ENCODE data around the gene ASCL2. TPM values are rescaled to one million over a fixed set of nuclear protein-coding genes. Genes with fewer than 3 reads are reported as not detected.
"Not testable (repeated sequence)": the region's sequence is repeated elsewhere in the genome, so short reads cannot be mapped to it uniquely, and the experiment has no call there.

Gene ASCL2
- total RNA-seq, 1 experiment from 2014 or later = not detected

- DNase-seq = no peak
- Histone ChIP-seq H3K27ac (ENCODE audit: low read length) (no peak overlapping the region), H3K4me3 (ENCODE audit: low read length) (no peak overlapping the region), H3K4me1 (ENCODE audit: low read length) (no peaks in the 10 kb centered on the region), H3K4me2 (ENCODE audit: low read depth, low read length, poor library complexity, severe bottlenecking) (no peak overlapping the region), H4K20me1 (ENCODE audit: insufficient read depth, low read depth, low read length) (no peaks in the 10 kb centered on the region), H3K9me3 (ENCODE audit: low read length) (no peaks in the 10 kb centered on the region), H2AFZ (ENCODE audit: low read length) (no peak overlapping the region), H3K9ac (ENCODE audit: low read length) (no peak overlapping the region), H3K27me3 (ENCODE audit: low read length) (no peaks in the 10 kb centered on the region), H3K36me3 (ENCODE audit: insufficient read depth, low read length) (no peaks in the 10 kb centered on the region), H3K79me2 (ENCODE audit: low read length) (no peaks in the 10 kb centered on the region), H3K9me2 (replicated peaks; ENCODE audit: insufficient read depth, low read length) (no peaks in the 10 kb centered on the region)
These were observed 24.5 kb upstream of the ASCL2 start for GRCh38 chr11:2294926-2295290.

- no peaks in the 10 kb centered on the region for H3K27me3 ChIP-seq (ENCODE audit: low read length)
- H3K4me3 ChIP-seq (ENCODE audit: low read length) = no peak overlapping the region
- H3K9me2 ChIP-seq (replicated peaks; ENCODE audit: insufficient read depth, low read length) = no peaks in the 10 kb centered on the region
- no peaks in the 10 kb centered on the region for H3K9me3 ChIP-seq (ENCODE audit: low read length)
- DNase-seq = no peak
- no peak overlapping the region for H3K4me2 ChIP-seq (ENCODE audit: low read depth, low read length, poor library complexity, severe bottlenecking)
- H2AFZ ChIP-seq (ENCODE audit: low read length) = no peak overlapping the region
- H3K4me1 ChIP-seq (ENCODE audit: low read length) = no peaks in the 10 kb centered on the region
- H3K36me3 ChIP-seq (ENCODE audit: insufficient read depth, low read length) = no peaks in the 10 kb centered on the region
- H3K27ac ChIP-seq (ENCODE audit: low read length) = no peak overlapping the region
- no peaks in the 10 kb centered on the region for H3K79me2 ChIP-seq (ENCODE audit: low read length)
- H3K9ac ChIP-seq (ENCODE audit: low read length) = no peak overlapping the region
- H4K20me1 ChIP-seq (ENCODE audit: insufficient read depth, low read depth, low read length) = no peaks in the 10 kb centered on the region
These were observed 23.9 kb upstream of the ASCL2 start for GRCh38 chr11:2293984-2294925.

- no peaks in the 10 kb centered on the region for H4K20me1 ChIP-seq (ENCODE audit: insufficient read depth, low read depth, low read length)
- H3K9me2 ChIP-seq (replicated peaks; ENCODE audit: insufficient read depth, low read length) = no peaks in the 10 kb centered on the region
- no peaks in the 10 kb centered on the region for H3K36me3 ChIP-seq (ENCODE audit: insufficient read depth, low read length)
- no peak overlapping the region for H3K4me3 ChIP-seq (ENCODE audit: low read length)
- no peaks in the 10 kb centered on the region for H3K79me2 ChIP-seq (ENCODE audit: low read length)
- H3K27me3 ChIP-seq (ENCODE audit: low read length) = no peaks in the 10 kb centered on the region
- H3K4me2 ChIP-seq (ENCODE audit: low read depth, low read length, poor library complexity, severe bottlenecking) = no peak overlapping the region
- no peak for DNase-seq
- no peaks in the 10 kb centered on the region for H3K9me3 ChIP-seq (ENCODE audit: low read length)
- H3K9ac ChIP-seq (ENCODE audit: low read length) = no peak overlapping the region
- no peak overlapping the region for H2AFZ ChIP-seq (ENCODE audit: low read length)
- no peaks in the 10 kb centered on the region for H3K4me1 ChIP-seq (ENCODE audit: low read length)
- H3K27ac ChIP-seq (ENCODE audit: low read length) = no peak overlapping the region
These were observed 23.2 kb upstream of the ASCL2 start for GRCh38 chr11:2293531-2293971.

- no peaks in the 10 kb centered on the region for H3K36me3 ChIP-seq (ENCODE audit: insufficient read depth, low read length)
- no peaks in the 10 kb centered on the region for H3K9me3 ChIP-seq (ENCODE audit: low read length)
- no peaks in the 10 kb centered on the region for H3K4me1 ChIP-seq (ENCODE audit: low read length)
- H3K4me2 ChIP-seq (ENCODE audit: low read depth, low read length, poor library complexity, severe bottlenecking) = no peak overlapping the region
- H3K79me2 ChIP-seq (ENCODE audit: low read length) = no peaks in the 10 kb centered on the region
- no peak for DNase-seq
- H3K9ac ChIP-seq (ENCODE audit: low read length) = no peak overlapping the region
- H3K27ac ChIP-seq (ENCODE audit: low read length) = no peak overlapping the region
- H3K9me2 ChIP-seq (replicated peaks; ENCODE audit: insufficient read depth, low read length) = no peaks in the 10 kb centered on the region
- no peak overlapping the region for H2AFZ ChIP-seq (ENCODE audit: low read length)
- H3K27me3 ChIP-seq (ENCODE audit: low read length) = no peaks in the 10 kb centered on the region
- H3K4me3 ChIP-seq (ENCODE audit: low read length) = no peak overlapping the region
- H4K20me1 ChIP-seq (ENCODE audit: insufficient read depth, low read depth, low read length) = no peaks in the 10 kb centered on the region
These were observed 20.0 kb upstream of the ASCL2 start for GRCh38 chr11:2290351-2290841.

GRCh38 chr11:2289859-2290258 is 19.5 kb upstream of the ASCL2 start:
- DNase-seq = no peak
- no peaks in the 10 kb centered on the region for H3K9me2 ChIP-seq (replicated peaks; ENCODE audit: insufficient read depth, low read length)
- no peak overlapping the region for H2AFZ ChIP-seq (ENCODE audit: low read length)
- H3K4me2 ChIP-seq (ENCODE audit: low read depth, low read length, poor library complexity, severe bottlenecking) = no peak overlapping the region
- no peak overlapping the region for H3K9ac ChIP-seq (ENCODE audit: low read length)
- no peak overlapping the region for H3K27ac ChIP-seq (ENCODE audit: low read length)
- no peaks in the 10 kb centered on the region for H3K9me3 ChIP-seq (ENCODE audit: low read length)
- no peaks in the 10 kb centered on the region for H3K4me1 ChIP-seq (ENCODE audit: low read length)
- no peaks in the 10 kb centered on the region for H3K79me2 ChIP-seq (ENCODE audit: low read length)
- H3K27me3 ChIP-seq (ENCODE audit: low read length) = no peaks in the 10 kb centered on the region
- no peaks in the 10 kb centered on the region for H4K20me1 ChIP-seq (ENCODE audit: insufficient read depth, low read depth, low read length)
- no peak overlapping the region for H3K4me3 ChIP-seq (ENCODE audit: low read length)
- H3K36me3 ChIP-seq (ENCODE audit: insufficient read depth, low read length) = no peaks in the 10 kb centered on the region

GRCh38 chr11:2289350-2289749 is 19.0 kb upstream of the ASCL2 start:
- no peak for DNase-seq
- Histone ChIP-seq H3K4me2 (ENCODE audit: low read depth, low read length, poor library complexity, severe bottlenecking) (no peak overlapping the region), H3K4me3 (ENCODE audit: low read length) (no peak overlapping the region), H3K79me2 (ENCODE audit: low read length) (no peaks in the 10 kb centered on the region), H4K20me1 (ENCODE audit: insufficient read depth, low read depth, low read length) (no peaks in the 10 kb centered on the region), H3K9ac (ENCODE audit: low read length) (no peak overlapping the region), H3K36me3 (ENCODE audit: insufficient read depth, low read length) (no peaks in the 10 kb centered on the region), H3K9me3 (ENCODE audit: low read length) (no peaks in the 10 kb centered on the region), H3K27me3 (ENCODE audit: low read length) (no peaks in the 10 kb centered on the region), H3K4me1 (ENCODE audit: low read length) (no peaks in the 10 kb centered on the region), H2AFZ (ENCODE audit: low read length) (no peak overlapping the region), H3K9me2 (replicated peaks; ENCODE audit: insufficient read depth, low read length) (no peaks in the 10 kb centered on the region), H3K27ac (ENCODE audit: low read length) (no peak overlapping the region)

- Histone ChIP-seq H3K79me2 (ENCODE audit: low read length) (no peaks in the 10 kb centered on the region), H3K27me3 (ENCODE audit: low read length) (peaks cover 3% of the 10 kb centered on the region; the same call in 1 of the 2 replicates), H3K9me3 (ENCODE audit: low read length) (peaks cover 3% of the 10 kb centered on the region; the same call in 1 of the 2 replicates), H2AFZ (ENCODE audit: low read length) (no peak overlapping the region), H3K9me2 (replicated peaks; ENCODE audit: insufficient read depth, low read length) (no peaks in the 10 kb centered on the region), H3K4me1 (ENCODE audit: low read length) (no peaks in the 10 kb centered on the region), H3K27ac (ENCODE audit: low read length) (no peak overlapping the region), H3K4me2 (ENCODE audit: low read depth, low read length, poor library complexity, severe bottlenecking) (no peak overlapping the region), H4K20me1 (ENCODE audit: insufficient read depth, low read depth, low read length) (no peaks in the 10 kb centered on the region), H3K9ac (ENCODE audit: low read length) (no peak overlapping the region), H3K36me3 (ENCODE audit: insufficient read depth, low read length) (no peaks in the 10 kb centered on the region), H3K4me3 (ENCODE audit: low read length) (no peak overlapping the region)
- no peak for DNase-seq
These were observed 16.7 kb upstream of the ASCL2 start for GRCh38 chr11:2287091-2287490.

- H3K4me2 ChIP-seq (ENCODE audit: low read depth, low read length, poor library complexity, severe bottlenecking); DNase-seq: not testable (repeated sequence)
These were observed 16.0 kb upstream of the ASCL2 start for GRCh38 chr11:2286350-2286749.

More at GRCh38 chr11:2286350-2286749, 16.0 kb upstream of the ASCL2 start:
- not testable (repeated sequence) for H3K36me3 ChIP-seq (ENCODE audit: insufficient read depth, low read length); H3K9me2 ChIP-seq (replicated peaks; ENCODE audit: insufficient read depth, low read length); H3K4me1 ChIP-seq (ENCODE audit: low read length); H3K79me2 ChIP-seq (ENCODE audit: low read length); H4K20me1 ChIP-seq (ENCODE audit: insufficient read depth, low read depth, low read length); H3K9me3 ChIP-seq (ENCODE audit: low read length); H2AFZ ChIP-seq (ENCODE audit: low read length); H3K27ac ChIP-seq (ENCODE audit: low read length); H3K9ac ChIP-seq (ENCODE audit: low read length); H3K4me3 ChIP-seq (ENCODE audit: low read length); H3K27me3 ChIP-seq (ENCODE audit: low read length)

All from Karpas-422 (cell line).